ENCODE results near the gene MEDAG.

MEDAG gene

DNA sequence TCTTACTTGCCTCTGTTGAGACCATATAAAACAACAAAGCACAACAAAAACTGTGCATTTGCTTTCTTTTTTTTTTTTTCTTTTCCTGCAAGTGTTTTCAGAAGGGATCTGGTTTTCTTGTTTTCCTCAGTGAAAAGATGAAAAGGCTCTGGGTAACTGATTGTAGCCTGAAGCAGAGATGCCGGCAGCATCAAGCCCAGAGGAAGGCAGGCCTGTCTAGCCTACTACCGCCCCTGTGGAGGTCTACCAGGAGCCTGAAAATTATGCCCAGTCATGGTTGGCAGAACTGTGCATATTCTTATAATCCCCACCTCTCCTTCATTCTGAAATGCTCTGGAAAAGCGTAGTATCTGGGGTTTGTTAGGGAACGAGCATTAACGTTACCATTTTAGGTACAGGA is 32.6 kb upstream of the MEDAG start:
- DNase-seq, result no peak

- no peak for DNase-seq
Observed at GRCh38 chr13:30874111-30874510, 32.0 kb upstream of the MEDAG start.

DNA sequence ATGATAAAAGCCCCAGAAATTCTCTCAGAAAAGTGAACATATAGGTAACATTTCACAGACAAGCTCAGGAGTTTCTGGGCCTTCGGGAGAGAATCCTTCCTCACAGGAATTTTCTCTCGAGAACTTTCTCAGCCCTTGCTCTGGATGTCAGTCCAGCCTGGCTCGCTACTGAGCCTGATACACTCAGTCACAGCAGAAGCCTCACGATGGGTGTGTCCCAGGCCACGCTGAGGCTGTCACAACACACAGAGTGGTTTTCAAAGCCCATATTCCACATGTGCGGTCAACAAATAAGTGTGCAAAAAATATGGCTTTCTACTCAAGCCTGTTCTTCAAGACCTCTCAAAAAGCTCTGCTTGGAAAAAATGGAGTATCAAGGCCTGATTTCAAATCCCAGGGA is 31.5 kb upstream of the MEDAG start:
- no peak for DNase-seq

DNA sequence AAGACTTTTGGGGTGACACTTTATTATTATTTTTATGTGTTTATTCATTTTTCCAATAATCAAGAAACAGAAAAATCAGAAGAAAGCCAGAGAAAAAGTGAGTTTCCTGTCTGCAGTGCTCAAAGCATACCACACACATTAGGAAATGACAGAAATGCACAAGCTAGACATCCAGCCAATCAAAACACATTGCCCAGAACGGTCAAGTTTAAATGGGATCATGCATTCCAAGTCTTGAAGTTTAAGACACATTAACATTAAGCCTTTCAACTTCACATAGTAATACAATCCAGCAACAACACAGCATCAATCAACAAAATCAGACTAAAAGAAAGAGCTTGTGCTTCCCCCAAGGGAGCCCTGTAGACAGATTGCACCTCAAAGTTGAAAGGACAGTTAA is 28.7 kb upstream of the MEDAG start:
- DNase-seq, result no peak

DNA sequence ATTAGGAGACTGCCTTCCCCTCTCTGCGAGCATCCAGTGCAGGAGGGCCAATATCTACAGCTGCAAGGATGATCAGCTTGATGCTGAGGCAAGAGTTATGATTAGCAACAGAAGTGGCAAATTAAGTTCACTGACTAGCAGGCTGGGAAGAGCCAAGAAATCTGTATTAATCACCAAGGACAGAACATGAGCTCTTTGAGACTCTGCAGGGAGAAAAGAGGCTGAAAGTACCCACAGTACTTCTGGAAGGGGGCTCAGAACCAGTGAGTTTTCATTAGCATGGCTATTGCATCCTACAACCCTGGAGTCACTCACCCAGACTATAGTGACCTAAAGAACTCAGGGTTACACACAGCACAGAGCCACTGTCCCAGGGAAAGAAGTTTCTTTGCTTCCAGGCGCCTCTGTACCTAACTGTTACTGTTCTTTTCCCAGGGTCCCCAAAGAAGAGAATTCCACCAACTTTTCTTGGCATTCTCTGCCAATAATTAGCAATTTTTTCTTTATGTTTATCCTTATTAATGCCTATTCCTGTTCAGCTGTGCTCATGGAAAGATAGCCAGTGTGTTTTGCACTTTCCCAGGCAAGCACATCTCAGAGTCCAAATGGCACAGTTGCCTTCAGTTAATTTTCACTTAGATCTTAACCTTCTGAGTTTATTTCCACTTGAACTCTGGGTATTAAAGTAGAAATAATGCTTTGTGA is 25.8 kb upstream of the MEDAG start:
- DNase-seq, result no peak

DNA sequence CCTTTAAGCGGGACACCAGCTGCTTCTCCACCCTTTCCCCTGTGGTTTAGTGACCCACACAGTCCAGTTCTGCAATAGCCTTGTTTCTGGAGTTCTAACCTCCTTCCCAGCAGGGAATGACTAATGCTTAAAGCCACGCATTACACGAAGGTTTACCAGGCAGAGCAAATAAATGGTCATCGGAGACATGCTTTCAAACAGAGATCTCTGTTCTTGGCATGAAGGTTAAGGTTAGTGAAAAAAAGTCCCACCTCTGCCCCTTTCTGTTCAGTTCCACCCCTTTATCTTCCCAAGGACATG is 25.3 kb upstream of the MEDAG start:
- DNase-seq, result no peak

DNA sequence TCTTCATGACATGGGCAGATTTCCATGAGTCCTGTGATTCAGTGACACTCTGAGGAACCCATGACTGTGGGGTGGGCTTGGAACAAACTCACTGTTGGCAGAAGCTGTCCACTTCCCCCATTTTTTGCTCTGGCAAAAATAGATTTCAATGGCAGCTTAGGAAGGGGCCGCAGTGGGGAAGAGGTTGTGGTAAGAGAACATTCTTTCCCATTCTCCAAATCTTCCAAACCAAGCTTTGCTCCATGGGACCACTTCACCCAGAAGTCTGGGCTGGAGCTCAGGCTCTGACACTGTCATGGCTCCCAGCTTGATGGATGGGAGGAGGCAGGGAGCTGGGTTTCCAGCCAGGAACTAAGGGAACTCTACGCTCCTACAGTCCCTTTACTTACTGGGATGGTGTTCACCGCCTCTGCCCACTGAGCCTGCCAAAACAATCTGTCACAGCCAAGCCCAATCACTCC is 24.9 kb upstream of the MEDAG start:
- DNase-seq, result no peak

DNA sequence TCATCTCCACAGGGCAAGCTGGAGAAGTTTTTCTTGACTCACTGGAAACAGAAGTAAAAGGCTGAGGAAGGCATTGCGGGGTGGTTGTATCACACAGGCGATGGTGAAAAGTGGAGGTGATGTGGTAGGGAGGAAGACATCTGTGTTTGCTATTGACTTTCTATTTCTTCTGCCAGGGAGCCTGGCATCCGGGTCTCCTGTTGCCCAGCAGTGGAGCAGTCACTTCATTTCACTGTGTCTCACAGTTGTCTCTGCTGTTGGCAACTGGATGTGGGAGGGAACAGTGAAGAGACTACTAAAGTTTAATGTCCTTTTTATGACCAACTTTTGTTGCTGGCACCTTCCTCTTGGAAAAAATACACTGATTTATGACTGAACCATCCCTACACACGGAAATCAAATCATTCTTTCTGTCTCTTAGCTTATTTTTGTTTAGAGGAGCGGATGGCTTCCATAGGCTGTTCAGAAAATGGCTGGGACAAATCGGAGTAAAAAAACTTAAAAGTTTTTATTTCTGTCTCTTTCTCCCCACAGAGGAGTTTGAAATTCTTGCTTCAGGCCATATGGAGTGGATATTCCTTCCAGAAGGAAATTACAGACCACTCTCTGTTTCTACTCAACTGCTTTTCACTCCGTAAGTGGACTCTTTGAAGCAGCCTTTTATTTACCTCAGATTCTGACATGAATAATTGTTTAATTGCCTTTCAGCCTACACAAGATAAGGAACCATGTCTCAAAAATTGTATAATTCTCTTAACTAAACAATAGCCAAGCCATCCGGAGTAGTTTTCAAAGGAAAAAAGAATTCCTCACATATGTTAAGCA is 23.8 kb upstream of the MEDAG start:
- DNase-seq, result no peak

GRCh38 chr13:30882996-30883766 is 22.9 kb upstream of the MEDAG start:
- DNase-seq, result no peak

DNA sequence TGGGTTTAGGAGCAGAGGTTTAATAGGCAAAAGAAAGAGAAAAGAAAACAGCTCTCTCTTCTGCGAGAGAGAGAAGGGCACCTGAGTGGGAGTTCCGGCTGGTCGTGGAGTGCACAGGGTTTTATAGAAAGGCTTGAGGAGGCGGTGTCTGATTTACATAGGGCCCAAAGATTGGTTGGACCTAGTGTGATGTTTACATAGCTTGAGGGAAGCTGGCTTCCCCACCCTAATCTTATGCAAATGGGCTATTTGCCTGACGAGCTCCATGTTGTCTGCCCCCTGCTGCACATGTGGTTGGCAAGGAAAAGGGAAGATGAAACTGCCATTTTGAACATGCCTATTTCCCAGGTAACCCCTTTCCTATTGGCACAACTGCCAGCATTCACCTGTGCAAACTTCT is 21.5 kb upstream of the MEDAG start:
- no peak for DNase-seq

- no peak for DNase-seq
Observed at GRCh38 chr13:30889196-30889690, 16.8 kb upstream of the MEDAG start.

- no peak for DNase-seq
Observed at GRCh38 chr13:30892966-30893365, 13.1 kb upstream of the MEDAG start.

DNA sequence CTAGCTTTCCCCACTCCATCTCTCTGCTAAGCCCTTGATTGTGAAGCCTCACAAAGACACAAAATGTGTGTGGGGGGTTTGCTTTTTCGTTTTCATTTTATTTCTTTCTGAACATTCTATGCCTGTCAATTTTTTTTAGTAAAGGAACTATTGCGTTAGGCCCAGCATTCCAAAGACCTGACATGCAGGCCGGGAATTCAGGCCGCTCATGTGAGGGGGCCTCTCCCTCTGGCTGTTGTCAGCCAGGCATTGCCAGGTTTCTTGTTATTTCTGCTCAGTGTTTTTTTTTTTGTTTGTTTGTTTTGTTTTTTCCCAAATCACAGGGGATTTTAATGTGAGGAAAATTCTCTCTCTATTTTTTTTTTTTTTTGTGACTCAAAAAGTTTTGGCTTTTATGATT is 10.3 kb upstream of the MEDAG start:
- DNase-seq, result no peak

- no peak for DNase-seq
Observed at GRCh38 chr13:30898070-30898469, 8.0 kb upstream of the MEDAG start.

- no peak for DNase-seq
Observed at GRCh38 chr13:30898678-30899241, 7.3 kb upstream of the MEDAG start.

- no peak for DNase-seq
Observed at GRCh38 chr13:30900436-30900835, 5.6 kb upstream of the MEDAG start.

- DNase-seq, result no peak
Observed at GRCh38 chr13:30900952-30901749, 4.9 kb upstream of the MEDAG start.

- DNase-seq, result no peak
Observed at GRCh38 chr13:30904043-30904442, 2.0 kb upstream of the MEDAG start.

GRCh38 chr13:30906411-30907051 is 460 bp downstream of the MEDAG start:
- no peak for DNase-seq

DNA sequence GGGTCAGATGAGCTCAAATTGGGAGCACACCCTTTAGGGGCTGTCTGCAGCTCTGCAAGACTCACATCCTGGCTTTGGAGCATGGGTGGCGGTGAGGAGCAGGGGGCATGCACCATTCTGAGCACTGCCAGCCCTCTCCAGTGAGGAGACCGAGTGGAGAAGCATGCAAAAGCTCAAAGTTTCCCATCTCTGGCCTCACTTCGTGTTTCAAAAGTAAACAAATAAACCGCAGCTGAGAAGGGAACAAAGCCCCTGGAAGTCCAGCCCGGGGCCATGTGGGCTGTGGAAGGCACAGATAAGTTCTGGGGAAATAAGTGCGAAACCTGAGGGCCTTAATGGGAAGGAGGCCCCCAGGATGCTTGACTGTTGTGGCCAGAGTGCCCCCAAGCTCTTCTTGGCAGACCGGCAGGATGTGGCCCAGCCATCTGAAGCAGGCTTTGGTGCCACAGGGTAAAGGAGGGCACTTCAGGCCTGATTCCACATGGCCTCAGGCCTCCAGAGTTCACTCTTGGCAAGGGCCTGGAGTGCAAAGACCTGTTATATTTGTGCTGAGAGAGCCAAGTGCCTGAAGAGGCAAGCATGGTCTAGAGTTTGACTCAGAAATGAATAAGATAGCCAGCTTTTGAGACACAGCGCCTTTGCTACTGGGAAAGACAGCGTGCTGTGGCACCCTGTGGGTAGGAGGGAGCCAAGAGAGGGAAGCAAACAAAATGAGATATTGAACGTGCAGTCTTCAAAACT is 1.2 kb downstream of the MEDAG start:
- DNase-seq, result no peak

- DNase-seq, result no peak
Observed at GRCh38 chr13:30908416-30908980, 2.4 kb downstream of the MEDAG start.
